Retinal pigment epithelial cell (primary cell): ENCODE measurements around the gene UBE2J2.

Source experiments
- DNase-seq: peaks from one replicate; pipeline ENCODE4 v3.0.0-alpha.2; 2010; ENCODE audit warnings: low read depth
- H3K4me3 ChIP-seq: 2 replicates; pipeline ENCODE4 v1.5.1; 2011; ENCODE audit warnings: mild to moderate bottlenecking, low read length, control low read depth, moderate library complexity
- TF ChIP-seq, protein P1 (sequence below): conservative IDR thresholded peaks from 2 replicates; pipeline ENCODE4 v1.5.1; 2011; ENCODE audit warnings: low read depth, low read length, control low read depth, inconsistent platforms

UBE2J2 gene

DNA sequence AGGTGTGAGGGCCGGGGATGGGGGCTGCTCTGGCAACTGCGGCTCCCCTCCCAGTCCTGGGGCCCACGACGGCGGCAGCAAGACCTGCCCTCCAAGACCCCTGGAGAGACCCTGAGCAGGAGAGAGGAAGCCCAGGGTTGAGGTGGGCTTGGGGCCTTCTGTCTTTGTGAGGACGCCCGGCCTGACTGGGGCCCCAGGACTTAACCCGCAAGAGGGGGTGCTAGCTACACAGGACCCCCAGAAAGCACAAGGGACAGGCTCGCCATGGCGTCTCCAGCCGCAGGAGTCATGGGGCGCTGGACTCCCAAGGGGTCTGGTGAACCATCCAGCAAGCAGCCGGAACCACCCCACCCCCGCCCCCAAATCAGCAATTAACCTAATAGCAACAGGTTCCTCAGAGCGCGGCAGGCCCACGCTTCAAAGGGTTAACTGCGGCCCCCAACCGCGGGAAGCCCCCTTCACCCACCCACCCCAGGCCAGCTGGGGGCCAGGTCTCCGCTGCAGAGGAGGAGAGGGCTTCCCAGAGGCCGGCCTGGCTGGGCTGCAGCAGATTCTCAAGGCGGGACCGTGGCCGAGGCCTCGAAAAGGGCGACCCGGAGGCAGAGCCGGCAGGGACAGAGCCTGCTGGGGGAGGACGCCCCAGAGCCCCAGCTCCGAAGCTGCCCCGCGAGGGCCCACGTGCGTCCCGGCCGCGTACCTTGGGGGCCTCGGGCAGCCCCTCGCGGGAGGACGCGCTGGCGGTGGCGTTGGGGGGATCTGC is 27.7 kb downstream of the UBE2J2 start:
- TF ChIP-seq, protein P1, sequence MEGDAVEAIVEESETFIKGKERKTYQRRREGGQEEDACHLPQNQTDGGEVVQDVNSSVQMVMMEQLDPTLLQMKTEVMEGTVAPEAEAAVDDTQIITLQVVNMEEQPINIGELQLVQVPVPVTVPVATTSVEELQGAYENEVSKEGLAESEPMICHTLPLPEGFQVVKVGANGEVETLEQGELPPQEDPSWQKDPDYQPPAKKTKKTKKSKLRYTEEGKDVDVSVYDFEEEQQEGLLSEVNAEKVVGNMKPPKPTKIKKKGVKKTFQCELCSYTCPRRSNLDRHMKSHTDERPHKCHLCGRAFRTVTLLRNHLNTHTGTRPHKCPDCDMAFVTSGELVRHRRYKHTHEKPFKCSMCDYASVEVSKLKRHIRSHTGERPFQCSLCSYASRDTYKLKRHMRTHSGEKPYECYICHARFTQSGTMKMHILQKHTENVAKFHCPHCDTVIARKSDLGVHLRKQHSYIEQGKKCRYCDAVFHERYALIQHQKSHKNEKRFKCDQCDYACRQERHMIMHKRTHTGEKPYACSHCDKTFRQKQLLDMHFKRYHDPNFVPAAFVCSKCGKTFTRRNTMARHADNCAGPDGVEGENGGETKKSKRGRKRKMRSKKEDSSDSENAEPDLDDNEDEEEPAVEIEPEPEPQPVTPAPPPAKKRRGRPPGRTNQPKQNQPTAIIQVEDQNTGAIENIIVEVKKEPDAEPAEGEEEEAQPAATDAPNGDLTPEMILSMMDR: no peak
- no peak for DNase-seq
- H3K4me3 ChIP-seq: no peak overlapping the region

DNA sequence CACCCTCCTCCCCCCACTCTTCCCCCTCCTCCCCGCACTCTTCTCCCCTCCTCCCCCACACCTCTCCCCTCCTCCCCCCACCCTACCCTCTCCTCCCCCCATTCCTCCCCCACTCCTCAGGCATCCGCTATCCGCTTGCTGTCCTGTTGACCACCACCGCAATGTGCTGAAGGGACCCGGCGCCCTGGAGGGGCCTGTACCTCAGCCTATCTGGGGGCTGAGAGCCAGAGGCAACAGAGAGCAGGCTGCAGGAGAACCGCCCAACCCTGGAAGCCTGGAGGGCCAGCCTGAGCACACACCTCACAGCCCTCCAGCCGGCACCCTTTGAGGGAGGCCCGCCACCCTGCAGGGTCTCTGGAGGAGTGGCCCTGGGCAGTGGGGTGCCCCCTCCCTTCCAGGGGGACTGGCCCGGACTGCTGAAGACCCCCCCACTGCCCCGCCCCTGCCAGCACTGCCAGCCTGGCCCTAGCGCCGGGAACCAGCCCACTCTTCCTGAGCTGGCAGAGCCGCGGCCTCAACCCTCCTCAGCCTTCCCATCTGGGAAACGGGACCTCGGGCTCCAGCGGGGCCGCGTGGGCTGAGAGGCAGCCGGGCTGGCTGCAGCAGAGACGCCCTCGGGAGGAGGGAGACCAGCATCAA is 28.4 kb downstream of the UBE2J2 start:
- no peak overlapping the region for H3K4me3 ChIP-seq
- DNase-seq: no peak
- TF ChIP-seq, protein P1: no peak

DNA sequence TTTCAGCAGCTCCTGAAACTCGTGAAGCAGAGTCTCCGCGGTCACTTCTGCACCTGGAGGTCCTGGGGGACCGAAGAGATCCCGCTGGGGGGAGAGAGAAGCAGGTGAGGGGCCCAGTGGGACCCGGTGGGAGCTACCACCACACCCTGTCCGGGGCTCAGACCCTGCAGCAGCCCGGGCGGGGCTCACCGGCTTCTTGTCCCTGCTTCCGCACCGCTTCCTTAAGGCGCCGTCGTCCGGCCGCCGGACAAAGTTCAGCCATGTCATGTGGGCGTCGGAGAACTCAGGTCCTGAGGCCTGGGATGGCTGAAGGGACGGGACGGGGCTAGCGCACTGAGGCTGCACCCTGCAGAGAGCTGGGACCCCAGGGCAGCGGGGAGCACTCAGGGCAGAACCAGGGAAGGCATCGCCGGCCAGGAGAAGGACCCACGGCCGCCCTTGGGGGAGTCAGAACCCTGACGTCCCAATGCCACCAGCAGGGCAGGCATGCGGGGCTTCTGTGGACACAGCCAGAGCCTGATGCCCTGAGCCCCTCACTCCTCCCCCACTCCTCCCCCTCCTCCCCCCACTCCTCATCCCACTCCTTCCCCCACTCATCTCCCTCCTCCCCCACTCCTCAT is 29.4 kb downstream of the UBE2J2 start:
- H3K4me3 ChIP-seq: peak overlapping the region; percentile 3
- DNase-seq: no peak
- TF ChIP-seq, protein P1: no peak

DNA sequence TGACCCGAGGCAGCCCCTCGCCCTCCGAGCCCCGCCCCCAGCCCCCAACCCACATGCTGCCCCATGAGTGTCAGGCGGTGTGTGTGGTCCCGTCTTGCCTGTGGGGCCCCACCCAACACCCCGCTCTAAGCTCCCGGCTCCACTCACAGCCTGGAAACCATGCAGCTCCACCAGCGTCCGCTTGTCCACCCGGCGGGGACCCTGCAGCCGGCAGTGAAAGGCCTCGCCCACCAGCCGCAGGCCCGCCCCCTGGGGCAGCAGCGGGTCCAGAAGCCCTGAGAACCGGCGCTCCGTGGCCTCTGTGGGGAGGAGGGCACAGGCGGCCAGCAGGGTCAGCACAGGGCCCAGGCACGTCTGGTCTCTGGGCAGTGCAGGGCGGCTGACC is 29.9 kb downstream of the UBE2J2 start:
- peak overlapping the region; percentile 3 for H3K4me3 ChIP-seq
- TF ChIP-seq, protein P1: no peak
- no peak for DNase-seq

DNA sequence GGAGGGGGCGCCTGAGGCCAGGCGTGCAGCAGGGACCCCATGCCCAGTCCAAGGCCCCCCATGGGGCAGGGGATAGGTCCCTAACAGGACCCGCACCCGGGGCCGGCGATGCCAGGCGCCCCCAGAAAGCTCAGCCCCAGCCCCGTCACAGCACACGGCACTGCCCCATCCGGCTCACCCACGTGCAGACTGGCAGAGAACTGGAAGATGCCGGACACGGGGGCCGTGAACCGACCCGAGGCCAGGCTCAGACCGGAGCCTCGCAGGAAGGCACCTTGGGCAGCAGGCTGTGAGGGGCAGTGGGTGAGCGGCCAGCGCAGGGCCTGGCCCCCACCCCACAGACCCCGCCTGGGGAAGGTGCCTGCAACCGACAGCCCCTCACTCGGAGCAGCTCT is 30.4 kb downstream of the UBE2J2 start:
- no peak overlapping the region for H3K4me3 ChIP-seq
- TF ChIP-seq, protein P1: no peak
- DNase-seq: no peak

DNA sequence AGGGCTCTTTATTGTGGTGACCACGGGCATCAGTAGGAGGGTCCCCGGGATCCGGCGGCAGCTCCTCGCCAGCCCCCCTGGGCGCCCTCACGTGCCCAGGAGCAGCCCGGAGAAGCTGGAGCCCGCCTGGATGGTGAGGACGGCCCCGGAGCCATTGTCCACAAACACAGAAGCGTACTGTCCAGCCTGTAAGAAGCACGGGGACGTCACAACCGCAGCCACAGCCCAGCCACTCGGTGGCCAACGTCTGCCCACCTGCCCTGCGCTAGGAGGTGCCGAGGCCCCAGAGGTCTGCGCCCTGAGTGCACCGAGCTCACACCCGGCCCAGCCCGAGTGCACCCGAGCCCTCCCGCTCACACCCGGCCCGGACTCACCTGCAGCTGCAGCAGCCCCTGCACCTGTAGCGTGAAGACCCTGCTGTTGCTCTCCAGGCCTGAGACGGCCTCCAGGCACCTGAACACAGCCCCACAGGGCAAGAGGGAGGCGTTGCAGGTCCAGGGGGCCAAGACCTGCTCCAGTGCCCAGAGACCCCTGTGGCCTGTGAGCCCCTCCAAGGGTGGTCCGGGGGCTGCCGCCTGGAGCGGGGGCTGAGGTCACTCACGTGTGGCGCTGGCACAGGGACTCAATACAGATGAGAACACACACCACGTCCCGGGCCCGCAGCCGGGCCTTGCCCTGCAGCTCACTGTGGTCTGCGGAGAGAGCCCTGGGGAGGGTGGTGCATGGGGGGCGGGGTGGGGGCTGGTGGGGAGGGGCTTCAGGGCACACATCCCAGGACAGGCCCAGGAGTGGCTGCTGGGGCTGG is 31.0 kb downstream of the UBE2J2 start:
- H3K4me3 ChIP-seq: no peak overlapping the region
- TF ChIP-seq, protein P1: no peak
- no peak for DNase-seq
